Liver (tissue), 9 donors: ENCODE data around the gene AIG1. TPM values are rescaled to one million over a fixed set of nuclear protein-coding genes. Genes with fewer than 3 reads are reported as not detected.

Experiments used
- DNase-seq: peaks from one replicate; pipeline ENCODE4 v3.0.0-alpha.2; 2017; ENCODE audit warnings: low spot score
- H3K27ac ChIP-seq, 2 donors: one replicate each; pipeline ENCODE4 v1.7.0; 2013; ENCODE audit warnings: inconsistent platforms in 2 of 2, low read length in 2 of 2, control low read depth in 1 of 2, low read depth in 1 of 2, mild to moderate bottlenecking in 1 of 2
- H3K27me3 ChIP-seq, 4 donors: one replicate each; pipeline versions ENCODE4 v1.6.1 to v1.7.0; 2013; ENCODE audit warnings: low read length in 3 of 4, inconsistent platforms in 1 of 4, mild to moderate bottlenecking in 1 of 4, moderate library complexity in 1 of 4; ENCODE audit not compliant: control insufficient read depth in 4 of 4, insufficient read depth in 4 of 4
- H3K36me3 ChIP-seq, 4 donors: one replicate each; pipeline versions ENCODE4 v1.6.1 to v1.7.0; 2013; ENCODE audit warnings: low read length in 3 of 4, mild to moderate bottlenecking in 3 of 4, low read depth in 1 of 4, moderate library complexity in 1 of 4; ENCODE audit not compliant: control insufficient read depth in 4 of 4, insufficient read depth in 3 of 4
- H3K4me1 ChIP-seq, 4 donors: one replicate each; pipeline versions ENCODE4 v1.6.1 to v1.7.0; 2013; ENCODE audit warnings: low read length in 3 of 4, mild to moderate bottlenecking in 3 of 4, moderate library complexity in 1 of 4; ENCODE audit not compliant: control insufficient read depth in 4 of 4, insufficient read depth in 4 of 4
- H3K4me3 ChIP-seq, 3 donors: one replicate each; pipeline versions ENCODE4 v1.6.1 to v1.7.0; 2013; ENCODE audit warnings: low read length in 3 of 3, control low read depth in 1 of 3, low read depth in 1 of 3, mild to moderate bottlenecking in 1 of 3
- H3K9ac ChIP-seq, 2 donors: one replicate each; pipeline ENCODE4 v1.7.0; 2013; ENCODE audit warnings: low read length in 2 of 2, mild to moderate bottlenecking in 2 of 2, moderate library complexity in 2 of 2, control low read depth in 1 of 2, low read depth in 1 of 2
- H3K9me3 ChIP-seq, 4 donors: one replicate each; pipeline versions ENCODE4 v1.6.1 to v1.7.0; 2013; ENCODE audit warnings: low read length in 3 of 4; ENCODE audit not compliant: control insufficient read depth in 4 of 4
- EGR1 ChIP-seq, 2 donors: IDR thresholded peaks; 2 replicates each; pipeline ENCODE4 v1.6.1; 2016 to 2018; ENCODE audit warnings: antibody characterized with exemption in 2 of 2, low read depth in 2 of 2
- FOXA1 ChIP-seq: IDR thresholded peaks from 2 replicates; pipeline ENCODE4 v1.6.1; 2016; ENCODE audit warnings: antibody characterized with exemption
- FOXA2 ChIP-seq: IDR thresholded peaks from 2 replicates; pipeline ENCODE4 v1.6.1; 2016; ENCODE audit warnings: antibody characterized with exemption
- GABPA ChIP-seq, 2 donors: IDR thresholded peaks in 1 of 2; conservative IDR thresholded peaks in 1 of 2; 2 replicates each; pipeline ENCODE4 v1.6.1; 2016; ENCODE audit warnings: antibody characterized with exemption in 2 of 2, mild to moderate bottlenecking in 1 of 2, moderate library complexity in 1 of 2
- HNF4A ChIP-seq, 2 donors: conservative IDR thresholded peaks; 2 replicates each; pipeline ENCODE4 v1.6.1; 2016; ENCODE audit warnings: antibody characterized with exemption in 2 of 2, mild to moderate bottlenecking in 2 of 2
- HNF4G ChIP-seq: IDR thresholded peaks from 2 replicates; pipeline ENCODE4 v1.6.1; 2016; ENCODE audit warnings: antibody characterized with exemption
- JUND ChIP-seq, 2 donors: IDR thresholded peaks; 2 replicates each; pipeline ENCODE4 v1.6.1; 2016; ENCODE audit warnings: antibody characterized with exemption in 2 of 2
- NR2F2 ChIP-seq: IDR thresholded peaks from 2 replicates; pipeline ENCODE4 v1.6.1; 2016; ENCODE audit warnings: antibody characterized with exemption
- RAD21 ChIP-seq, 2 donors: IDR thresholded peaks; 2 replicates each; pipeline ENCODE4 v1.6.1; 2016; ENCODE audit warnings: antibody characterized with exemption in 2 of 2, mild to moderate bottlenecking in 2 of 2
- RXRA ChIP-seq, 2 donors: IDR thresholded peaks; 2 replicates each; pipeline ENCODE4 v1.6.1; 2017 to 2018; ENCODE audit warnings: antibody characterized with exemption in 2 of 2, mild to moderate bottlenecking in 1 of 2
- SP1 ChIP-seq: IDR thresholded peaks from 2 replicates; pipeline ENCODE4 v1.6.1; 2018; ENCODE audit warnings: antibody characterized with exemption, mild to moderate bottlenecking
- TAF1 ChIP-seq: conservative IDR thresholded peaks from 2 replicates; pipeline ENCODE4 v1.6.1; 2016; ENCODE audit warnings: antibody characterized with exemption, mild to moderate bottlenecking
- YY1 ChIP-seq: IDR thresholded peaks from 2 replicates; pipeline ENCODE4 v1.6.1; 2016; ENCODE audit warnings: antibody characterized with exemption, mild to moderate bottlenecking
- WGBS: extraction: QIAGEN DNeasy Blood & Tissue Kit; methylation state at CpG from one replicate; pipeline ENCODE4 v1.1.7; 2013; 5-methylcytosine and 5-hydroxymethylcytosine counted together
- polyA plus RNA-seq, 2 donors: library from polyadenylated mRNA; stranded (reverse) in 1 of 2; unstranded in 1 of 2; fragments of 200-250 nt in 1 of 2; fragments of >200 nt in 1 of 2; fragmentation: Nextera tagmentation in 1 of 2; extraction: Ambion mirVana in 1 of 2; gene quantifications; one replicate each; pipeline versions ENCODE4 v1.2.1 to v1.2.3, GENCODE V29; 2013 to 2015
- total RNA-seq, 2 donors: library from RNA; depleted of rRNA; stranded (reverse); fragments of >200 nt; gene quantifications; one replicate each; pipeline ENCODE4 v1.2.3, GENCODE V29; 2014
- TF ChIP-seq, protein P1 (sequence below): IDR thresholded peaks from 2 replicates; pipeline ENCODE4 v1.6.1; 2016; ENCODE audit warnings: antibody characterized with exemption
- TF ChIP-seq, protein P2 (sequence below): IDR thresholded peaks from 2 replicates; pipeline ENCODE4 v1.6.1; 2016; ENCODE audit warnings: antibody characterized with exemption, mild to moderate bottlenecking
- TF ChIP-seq, protein P3 (sequence below): IDR thresholded peaks from 2 replicates; pipeline ENCODE4 v1.6.1; 2016; ENCODE audit warnings: antibody characterized with exemption
- TF ChIP-seq, protein P4 (sequence below): fragments of 150-350 bp; IDR thresholded peaks from 2 replicates; pipeline ENCODE4 v1.5.1; 2017; ENCODE audit warnings: improper control_type of control experiment, low read depth, low read length; ENCODE audit not compliant: missing input control
- donor health status: healthy.
- donor health status: healthy.
- donor health status: healthy.
- donor health status: healthy.
- donor health status: healthy.

The AIG1 gene
- total and polyA plus RNA-seq, 4 donors: 74.8 to 169 (median 121) TPM

DNA sequence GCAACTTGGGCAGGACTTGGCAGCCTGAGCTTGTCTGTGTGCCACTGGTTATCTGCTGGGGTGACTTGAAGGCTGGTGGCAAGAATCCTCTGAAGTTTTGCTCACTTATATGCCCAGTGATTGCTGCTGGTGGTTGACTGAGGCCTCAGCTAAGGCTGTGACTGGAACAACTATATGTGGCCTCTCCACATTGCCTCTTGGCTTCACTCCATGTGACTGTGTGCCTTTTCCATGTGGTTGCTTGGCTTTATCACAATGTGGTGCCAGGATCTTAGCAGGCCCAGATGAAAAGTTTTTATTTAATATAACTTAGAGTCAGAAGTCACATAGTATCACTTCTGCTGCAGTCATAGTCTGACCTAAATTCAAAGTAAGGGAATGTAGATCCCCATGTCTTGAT lies 285.3 kb downstream of the AIG1 start:
- no peak for DNase-seq
- H3K9ac ChIP-seq: no peak overlapping the region
- H3K4me1 ChIP-seq: no peaks in the 10 kb centered on the region
- H3K27me3 ChIP-seq: no peaks in the 10 kb centered on the region
- no peaks in the 10 kb centered on the region for H3K9me3 ChIP-seq
- H3K4me3 ChIP-seq: no peak overlapping the region
- no peak overlapping the region for H3K27ac ChIP-seq
- no peaks in the 10 kb centered on the region for H3K36me3 ChIP-seq
- TF ChIP-seq RXRA (IDR thresholded peaks at IDR 0.05): no peak
- no peak for TF ChIP-seq FOXA1
- no peak for TF ChIP-seq YY1
- TF ChIP-seq, protein P1, sequence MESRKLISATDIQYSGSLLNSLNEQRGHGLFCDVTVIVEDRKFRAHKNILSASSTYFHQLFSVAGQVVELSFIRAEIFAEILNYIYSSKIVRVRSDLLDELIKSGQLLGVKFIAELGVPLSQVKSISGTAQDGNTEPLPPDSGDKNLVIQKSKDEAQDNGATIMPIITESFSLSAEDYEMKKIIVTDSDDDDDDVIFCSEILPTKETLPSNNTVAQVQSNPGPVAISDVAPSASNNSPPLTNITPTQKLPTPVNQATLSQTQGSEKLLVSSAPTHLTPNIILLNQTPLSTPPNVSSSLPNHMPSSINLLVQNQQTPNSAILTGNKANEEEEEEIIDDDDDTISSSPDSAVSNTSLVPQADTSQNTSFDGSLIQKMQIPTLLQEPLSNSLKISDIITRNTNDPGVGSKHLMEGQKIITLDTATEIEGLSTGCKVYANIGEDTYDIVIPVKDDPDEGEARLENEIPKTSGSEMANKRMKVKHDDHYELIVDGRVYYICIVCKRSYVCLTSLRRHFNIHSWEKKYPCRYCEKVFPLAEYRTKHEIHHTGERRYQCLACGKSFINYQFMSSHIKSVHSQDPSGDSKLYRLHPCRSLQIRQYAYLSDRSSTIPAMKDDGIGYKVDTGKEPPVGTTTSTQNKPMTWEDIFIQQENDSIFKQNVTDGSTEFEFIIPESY: no peak
- no peak for TF ChIP-seq TAF1
- TF ChIP-seq NR2F2: no peak
- no peak for TF ChIP-seq EGR1 (IDR thresholded peaks at IDR 0.05; ENCODE audit: low read depth in 2 of 2)

DNA sequence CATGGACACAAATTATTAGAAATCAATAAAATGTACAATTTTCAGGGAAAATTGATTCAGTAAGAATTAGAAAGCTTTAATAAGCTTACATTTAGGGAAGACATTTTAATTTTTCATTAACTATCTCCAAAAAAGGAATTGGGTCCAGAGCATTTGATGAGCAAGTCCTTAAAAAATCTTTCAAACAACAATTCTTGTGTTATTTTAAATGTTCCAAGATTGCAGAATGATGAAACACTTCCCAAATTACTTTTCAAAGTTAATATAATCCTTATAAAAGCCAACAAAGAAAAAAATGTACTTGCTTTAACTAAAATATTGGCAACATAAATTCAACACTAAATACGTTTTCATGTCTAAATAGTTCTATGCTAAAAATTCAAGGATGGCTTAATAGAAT lies 287.8 kb downstream of the AIG1 start:
- H3K27me3 ChIP-seq: no peaks in the 10 kb centered on the region
- no peak for DNase-seq
- TF ChIP-seq, protein P2, sequence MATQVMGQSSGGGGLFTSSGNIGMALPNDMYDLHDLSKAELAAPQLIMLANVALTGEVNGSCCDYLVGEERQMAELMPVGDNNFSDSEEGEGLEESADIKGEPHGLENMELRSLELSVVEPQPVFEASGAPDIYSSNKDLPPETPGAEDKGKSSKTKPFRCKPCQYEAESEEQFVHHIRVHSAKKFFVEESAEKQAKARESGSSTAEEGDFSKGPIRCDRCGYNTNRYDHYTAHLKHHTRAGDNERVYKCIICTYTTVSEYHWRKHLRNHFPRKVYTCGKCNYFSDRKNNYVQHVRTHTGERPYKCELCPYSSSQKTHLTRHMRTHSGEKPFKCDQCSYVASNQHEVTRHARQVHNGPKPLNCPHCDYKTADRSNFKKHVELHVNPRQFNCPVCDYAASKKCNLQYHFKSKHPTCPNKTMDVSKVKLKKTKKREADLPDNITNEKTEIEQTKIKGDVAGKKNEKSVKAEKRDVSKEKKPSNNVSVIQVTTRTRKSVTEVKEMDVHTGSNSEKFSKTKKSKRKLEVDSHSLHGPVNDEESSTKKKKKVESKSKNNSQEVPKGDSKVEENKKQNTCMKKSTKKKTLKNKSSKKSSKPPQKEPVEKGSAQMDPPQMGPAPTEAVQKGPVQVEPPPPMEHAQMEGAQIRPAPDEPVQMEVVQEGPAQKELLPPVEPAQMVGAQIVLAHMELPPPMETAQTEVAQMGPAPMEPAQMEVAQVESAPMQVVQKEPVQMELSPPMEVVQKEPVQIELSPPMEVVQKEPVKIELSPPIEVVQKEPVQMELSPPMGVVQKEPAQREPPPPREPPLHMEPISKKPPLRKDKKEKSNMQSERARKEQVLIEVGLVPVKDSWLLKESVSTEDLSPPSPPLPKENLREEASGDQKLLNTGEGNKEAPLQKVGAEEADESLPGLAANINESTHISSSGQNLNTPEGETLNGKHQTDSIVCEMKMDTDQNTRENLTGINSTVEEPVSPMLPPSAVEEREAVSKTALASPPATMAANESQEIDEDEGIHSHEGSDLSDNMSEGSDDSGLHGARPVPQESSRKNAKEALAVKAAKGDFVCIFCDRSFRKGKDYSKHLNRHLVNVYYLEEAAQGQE: no peak
- TF ChIP-seq FOXA1 (no peak), SP1 (no peak), GABPA (IDR thresholded peaks at IDR 0.05 in 1 of 2, conservative IDR thresholded peaks at IDR 0.05 in 1 of 2) (no peak), RAD21 (IDR thresholded peaks at IDR 0.05) (no peak), NR2F2 (no peak), RXRA (IDR thresholded peaks at IDR 0.05) (no peak), JUND (IDR thresholded peaks at IDR 0.05) (no peak), YY1 (no peak), TAF1 (no peak), HNF4A (conservative IDR thresholded peaks at IDR 0.05) (no peak), FOXA2 (no peak), HNF4G (no peak), EGR1 (IDR thresholded peaks at IDR 0.05; ENCODE audit: low read depth in 2 of 2) (no peak)
- TF ChIP-seq, protein P3, sequence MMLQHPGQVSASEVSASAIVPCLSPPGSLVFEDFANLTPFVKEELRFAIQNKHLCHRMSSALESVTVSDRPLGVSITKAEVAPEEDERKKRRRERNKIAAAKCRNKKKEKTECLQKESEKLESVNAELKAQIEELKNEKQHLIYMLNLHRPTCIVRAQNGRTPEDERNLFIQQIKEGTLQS: no peak
- TF ChIP-seq, protein P4, sequence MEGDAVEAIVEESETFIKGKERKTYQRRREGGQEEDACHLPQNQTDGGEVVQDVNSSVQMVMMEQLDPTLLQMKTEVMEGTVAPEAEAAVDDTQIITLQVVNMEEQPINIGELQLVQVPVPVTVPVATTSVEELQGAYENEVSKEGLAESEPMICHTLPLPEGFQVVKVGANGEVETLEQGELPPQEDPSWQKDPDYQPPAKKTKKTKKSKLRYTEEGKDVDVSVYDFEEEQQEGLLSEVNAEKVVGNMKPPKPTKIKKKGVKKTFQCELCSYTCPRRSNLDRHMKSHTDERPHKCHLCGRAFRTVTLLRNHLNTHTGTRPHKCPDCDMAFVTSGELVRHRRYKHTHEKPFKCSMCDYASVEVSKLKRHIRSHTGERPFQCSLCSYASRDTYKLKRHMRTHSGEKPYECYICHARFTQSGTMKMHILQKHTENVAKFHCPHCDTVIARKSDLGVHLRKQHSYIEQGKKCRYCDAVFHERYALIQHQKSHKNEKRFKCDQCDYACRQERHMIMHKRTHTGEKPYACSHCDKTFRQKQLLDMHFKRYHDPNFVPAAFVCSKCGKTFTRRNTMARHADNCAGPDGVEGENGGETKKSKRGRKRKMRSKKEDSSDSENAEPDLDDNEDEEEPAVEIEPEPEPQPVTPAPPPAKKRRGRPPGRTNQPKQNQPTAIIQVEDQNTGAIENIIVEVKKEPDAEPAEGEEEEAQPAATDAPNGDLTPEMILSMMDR: no peak
- no peak overlapping the region for H3K4me3 ChIP-seq
- H3K9ac ChIP-seq: no peak overlapping the region
- H3K9me3 ChIP-seq: no peaks in the 10 kb centered on the region
- WGBS: 82% methylated on average over 1 of the region's 1 CpG
- no peak overlapping the region for H3K27ac ChIP-seq
- no peaks in the 10 kb centered on the region for H3K36me3 ChIP-seq
- H3K4me1 ChIP-seq: no peaks in the 10 kb centered on the region
